Subcutaneous adipose tissue (tissue), 4 donors: ENCODE results near the gene GABRG3. TPM values are rescaled to one million over a fixed set of nuclear protein-coding genes. Genes with fewer than 3 reads are reported as not detected.

Experiments
- total RNA-seq, 4 donors: library from RNA; depleted of rRNA; stranded (reverse); fragments of >200 nt; gene quantifications; one replicate each; pipeline ENCODE4 v1.1.0, GENCODE V29; 2016
- TF ChIP-seq, protein P1 (sequence below): fragments of 450-650 bp; IDR thresholded peaks from one replicate; pipeline ENCODE4 v1.5.1; 2016; ENCODE audit warnings: low read depth, mild to moderate bottlenecking, control low read depth, antibody characterized with exemption, moderate library complexity

Gene GABRG3
- total RNA-seq, 4 donors from 2014 or later, result not detected

DNA sequence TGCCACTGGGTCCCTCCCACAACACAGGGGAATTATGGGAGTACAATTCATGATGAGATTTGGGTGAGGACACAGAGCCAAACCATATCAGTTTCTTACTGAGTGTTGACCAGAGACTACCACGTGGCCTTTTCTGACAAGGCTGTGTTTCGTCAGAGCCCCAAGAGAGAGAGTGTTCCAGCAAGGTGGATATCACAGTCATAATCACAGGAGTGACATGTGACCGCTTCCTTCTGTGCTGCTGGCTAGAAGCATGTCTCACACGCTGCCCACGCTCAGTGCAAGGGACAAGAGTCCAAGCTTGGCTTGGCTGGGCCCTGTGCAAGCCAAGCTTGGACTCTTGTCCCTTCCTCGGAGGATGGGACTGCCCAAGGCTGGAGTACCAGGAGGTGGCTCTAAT, 103.2 kb downstream of the GABRG3 start:
- TF ChIP-seq, protein P1, sequence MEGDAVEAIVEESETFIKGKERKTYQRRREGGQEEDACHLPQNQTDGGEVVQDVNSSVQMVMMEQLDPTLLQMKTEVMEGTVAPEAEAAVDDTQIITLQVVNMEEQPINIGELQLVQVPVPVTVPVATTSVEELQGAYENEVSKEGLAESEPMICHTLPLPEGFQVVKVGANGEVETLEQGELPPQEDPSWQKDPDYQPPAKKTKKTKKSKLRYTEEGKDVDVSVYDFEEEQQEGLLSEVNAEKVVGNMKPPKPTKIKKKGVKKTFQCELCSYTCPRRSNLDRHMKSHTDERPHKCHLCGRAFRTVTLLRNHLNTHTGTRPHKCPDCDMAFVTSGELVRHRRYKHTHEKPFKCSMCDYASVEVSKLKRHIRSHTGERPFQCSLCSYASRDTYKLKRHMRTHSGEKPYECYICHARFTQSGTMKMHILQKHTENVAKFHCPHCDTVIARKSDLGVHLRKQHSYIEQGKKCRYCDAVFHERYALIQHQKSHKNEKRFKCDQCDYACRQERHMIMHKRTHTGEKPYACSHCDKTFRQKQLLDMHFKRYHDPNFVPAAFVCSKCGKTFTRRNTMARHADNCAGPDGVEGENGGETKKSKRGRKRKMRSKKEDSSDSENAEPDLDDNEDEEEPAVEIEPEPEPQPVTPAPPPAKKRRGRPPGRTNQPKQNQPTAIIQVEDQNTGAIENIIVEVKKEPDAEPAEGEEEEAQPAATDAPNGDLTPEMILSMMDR, result no peak

DNA sequence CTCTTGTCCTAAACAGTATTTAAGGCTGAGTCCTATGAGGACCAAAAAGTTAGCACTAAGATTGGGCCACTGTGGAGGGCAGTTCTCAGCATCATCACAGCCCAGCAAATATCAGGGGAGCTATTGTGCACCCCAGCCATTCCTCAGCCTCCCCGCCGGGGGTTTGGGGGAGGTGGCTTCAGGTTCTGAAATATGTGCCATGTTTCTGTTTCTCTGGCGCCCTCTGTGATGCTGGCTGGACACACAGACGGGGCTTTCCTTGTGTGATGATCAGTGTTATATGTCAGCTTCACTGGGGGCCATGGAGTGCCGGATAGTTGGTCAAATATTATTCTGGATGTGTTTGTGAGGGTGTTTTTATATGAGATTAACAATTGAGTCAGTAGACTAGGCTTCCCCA, 106.8 kb downstream of the GABRG3 start:
- TF ChIP-seq, protein P1, result no peak

DNA sequence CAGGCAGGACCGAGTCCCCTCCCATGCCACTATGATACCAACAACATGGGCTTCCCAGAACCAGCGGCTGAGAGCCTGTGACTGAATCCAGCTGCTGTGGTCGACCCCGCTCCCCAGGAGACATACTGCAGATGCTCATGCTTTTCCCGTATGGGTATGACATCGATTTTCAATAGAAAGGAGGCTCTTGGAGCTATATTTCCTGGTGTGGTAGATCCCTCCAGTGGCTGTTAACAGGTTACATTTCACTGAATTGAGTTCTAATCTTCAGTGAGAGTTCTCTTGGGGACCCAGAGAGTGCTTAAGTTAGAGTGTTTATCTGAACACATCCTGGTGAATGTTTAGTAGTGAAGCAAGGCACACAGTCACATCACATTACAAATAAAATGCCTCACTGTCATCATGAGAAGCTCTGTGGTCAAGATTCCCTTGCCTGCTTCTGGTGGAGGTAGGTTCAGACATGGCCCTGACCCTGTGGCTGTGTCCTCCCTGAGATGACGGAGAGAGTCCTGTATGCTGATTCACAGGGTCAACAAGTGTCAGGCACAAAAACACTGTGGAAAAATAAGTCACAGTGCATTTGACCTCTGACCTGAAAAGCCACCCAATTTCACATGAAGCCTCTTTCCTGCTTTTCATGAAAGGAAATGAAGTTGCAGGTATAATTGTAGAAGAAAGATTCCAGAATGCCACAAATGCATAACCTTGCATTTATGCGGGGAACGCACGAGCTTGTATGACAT, 110.9 kb downstream of the GABRG3 start:
- TF ChIP-seq, protein P1, result no peak

DNA sequence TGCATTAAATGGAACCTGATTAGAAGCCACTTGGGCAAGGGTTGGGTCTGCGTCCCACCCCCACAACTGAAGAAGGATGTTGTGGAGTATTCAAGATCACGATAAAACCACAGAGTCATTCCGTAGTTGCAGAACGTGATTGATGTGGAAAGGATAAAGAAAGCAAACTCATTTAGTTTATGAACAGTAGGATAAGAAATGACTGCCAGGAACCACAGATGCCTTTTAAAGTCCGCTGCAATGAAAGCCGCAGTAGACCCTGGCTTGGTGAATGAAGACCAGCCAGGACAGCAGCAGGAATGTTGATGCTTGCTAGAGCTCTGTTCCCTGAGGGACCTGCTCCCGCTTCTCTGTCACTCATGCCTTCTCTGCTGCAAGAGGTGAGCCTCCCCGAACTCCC, 111.5 kb downstream of the GABRG3 start:
- TF ChIP-seq, protein P1, result no peak

DNA sequence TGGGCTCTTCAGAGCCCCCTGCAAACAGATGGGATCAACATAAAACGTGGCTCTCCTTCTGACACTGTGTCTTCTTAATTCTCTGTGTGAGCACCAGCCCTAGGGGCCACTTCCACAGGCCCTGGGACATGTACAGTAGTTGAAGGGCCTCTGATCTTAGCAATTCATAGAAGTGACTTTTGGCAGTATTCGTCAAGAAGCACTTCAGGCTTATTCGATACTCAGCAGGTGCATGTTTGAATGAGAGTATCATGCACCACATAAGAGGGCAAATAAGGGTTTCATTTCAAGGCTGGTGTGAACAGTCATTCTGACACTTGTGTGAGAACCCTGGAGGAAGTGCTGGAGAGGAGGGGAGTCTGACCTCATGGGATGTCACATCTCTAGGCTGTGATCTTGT, 113.9 kb downstream of the GABRG3 start:
- TF ChIP-seq, protein P1, result no peak

DNA sequence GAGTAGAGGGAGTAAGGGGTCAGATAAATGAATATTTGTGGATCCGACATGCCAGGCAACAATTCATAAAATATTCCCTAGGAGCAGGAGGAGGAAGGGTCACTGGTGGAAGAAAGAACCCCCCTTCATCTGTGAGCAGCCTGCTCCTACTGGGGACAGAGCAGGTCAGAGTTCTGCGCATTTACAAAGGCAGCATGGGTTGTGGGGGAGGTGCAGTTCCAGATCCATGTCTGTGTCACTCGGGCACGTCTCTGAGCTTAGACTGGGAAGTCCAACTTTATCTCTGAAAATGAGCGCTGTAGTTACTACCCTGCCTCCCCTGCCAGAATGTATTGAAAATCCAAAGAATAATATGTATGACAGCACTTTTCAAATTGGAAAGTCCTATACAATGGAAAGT, 115.2 kb downstream of the GABRG3 start:
- TF ChIP-seq, protein P1, result no peak

DNA sequence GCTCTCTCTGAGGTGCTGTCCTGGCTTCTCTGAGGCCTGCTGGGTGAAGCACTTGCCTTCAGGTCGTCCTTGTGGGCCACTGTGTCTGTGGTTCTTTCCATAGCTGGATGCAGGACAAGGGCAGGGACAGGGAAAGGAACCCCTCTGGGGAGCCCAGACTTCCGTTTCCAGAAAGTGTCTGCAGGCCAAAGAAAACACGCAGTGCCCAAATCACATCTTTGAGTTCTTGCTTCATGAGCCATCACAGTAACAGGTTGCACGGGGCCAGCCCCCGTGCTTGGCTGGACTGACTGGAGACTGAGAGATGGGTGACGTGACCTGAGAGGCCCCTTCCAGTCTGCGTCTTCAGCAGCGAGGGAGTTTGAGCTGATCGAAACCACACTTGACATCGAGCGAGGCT, 115.8 kb downstream of the GABRG3 start:
- TF ChIP-seq, protein P1, result no peak
